Ureter (tissue), 1 donor: ENCODE results near the gene TNFSF10. TPM values are rescaled to one million over a fixed set of nuclear protein-coding genes. Genes with fewer than 3 reads are reported as not detected.
"Not testable (repeated sequence)": the region's sequence is repeated elsewhere in the genome, so short reads cannot be mapped to it uniquely, and the experiment has no call there.

Source experiments
- DNase-seq: peaks from one replicate; pipeline ENCODE4 v3.0.0-alpha.2; 2020; ENCODE audit warnings: low spot score
- total RNA-seq: library from RNA; stranded (reverse); gene quantifications from one replicate; pipeline ENCODE4 v1.2.4, GENCODE V29; 2023
- donor health status: DM: yes; HTN: yes; CAD: no.

TNFSF10 gene
- total RNA-seq, 1 donor from 2014 or later, result 44.1 TPM

DNA sequence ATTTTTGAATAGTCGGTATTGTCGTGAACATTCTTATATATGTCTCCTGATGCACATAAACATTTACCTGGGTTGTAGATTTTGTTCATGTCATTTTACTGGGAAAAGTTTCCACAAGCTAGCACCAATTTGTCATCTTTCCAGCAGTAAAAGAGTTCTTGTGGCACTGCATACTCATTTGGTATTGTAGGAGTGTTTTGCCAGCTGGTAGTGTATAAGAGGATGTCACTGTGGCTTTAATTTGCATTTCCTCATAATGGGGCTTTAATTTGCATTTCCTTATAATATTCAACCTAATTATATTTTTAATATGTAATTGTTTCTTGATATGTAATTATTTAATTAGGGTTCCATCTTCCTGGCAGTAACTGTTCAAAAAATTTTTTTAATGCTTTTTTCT lies 21.2 kb upstream of the TNFSF10 start:
- DNase-seq, result no peak

GRCh38 chr3:172543884-172544283 lies 20.7 kb upstream of the TNFSF10 start:
- DNase-seq, result no peak

DNA sequence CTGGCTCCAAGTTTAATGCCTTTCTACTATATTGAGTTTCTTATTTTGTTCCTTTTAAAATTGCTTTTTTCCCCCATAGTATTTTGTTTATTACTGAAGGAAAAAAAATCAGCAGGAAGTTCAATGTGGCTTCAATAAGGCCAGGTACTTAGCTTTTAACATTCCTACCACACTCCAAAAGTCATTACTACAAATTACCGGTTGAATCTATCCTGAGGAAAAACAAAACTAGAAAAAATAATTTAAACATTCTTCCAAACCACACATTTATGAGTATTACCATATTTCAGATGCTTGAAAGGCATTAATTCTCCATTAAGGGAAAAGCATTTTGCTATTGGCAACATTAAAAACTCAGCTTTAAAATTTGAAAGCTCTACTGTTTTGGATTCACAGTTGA lies 20.2 kb upstream of the TNFSF10 start:
- no peak for DNase-seq

GRCh38 chr3:172542999-172543398 lies 19.8 kb upstream of the TNFSF10 start:
- no peak for DNase-seq

GRCh38 chr3:172541945-172542488 lies 18.8 kb upstream of the TNFSF10 start:
- no peak for DNase-seq

- no peak for DNase-seq
These were observed 16.8 kb upstream of the TNFSF10 start for GRCh38 chr3:172540049-172540448.

GRCh38 chr3:172539273-172539672 lies 16.0 kb upstream of the TNFSF10 start:
- DNase-seq, result no peak

DNA sequence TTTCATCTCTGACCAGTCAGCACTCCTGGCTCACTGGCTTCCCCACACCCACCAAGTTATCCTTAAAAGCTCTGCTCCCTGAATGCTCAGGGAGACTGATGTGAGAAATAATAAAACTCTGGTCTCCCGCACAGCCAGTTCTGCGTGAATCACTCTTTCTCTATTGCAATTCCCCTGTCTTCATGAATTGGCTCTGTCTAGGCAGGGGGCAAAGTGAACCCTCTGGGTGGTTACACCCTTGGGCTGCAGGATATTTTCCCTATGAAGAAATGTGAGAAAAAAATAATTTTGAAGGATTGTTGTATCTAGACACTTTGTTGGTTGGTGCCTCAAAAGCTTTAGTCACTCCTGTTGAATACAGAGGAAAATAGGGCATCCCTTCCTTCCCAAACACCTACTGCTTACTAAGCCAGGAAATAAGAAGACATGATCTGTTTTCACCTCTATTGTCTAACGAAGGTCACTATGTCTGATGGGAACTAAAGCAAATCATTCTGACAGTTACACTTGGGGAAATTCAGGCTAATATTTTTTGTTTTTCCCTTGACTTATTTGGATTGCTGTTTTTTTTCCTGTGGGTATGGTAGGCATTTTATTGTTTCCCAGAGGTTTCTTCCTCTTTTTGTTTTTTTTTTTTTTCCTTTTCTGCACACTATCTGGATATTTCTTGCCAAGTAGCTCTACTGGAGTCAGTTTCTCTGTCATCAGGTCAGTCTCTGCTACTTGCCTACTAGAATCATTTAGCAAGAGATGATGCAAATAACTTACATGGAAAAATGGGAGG lies 15.3 kb upstream of the TNFSF10 start:
- DNase-seq, result no peak

DNA sequence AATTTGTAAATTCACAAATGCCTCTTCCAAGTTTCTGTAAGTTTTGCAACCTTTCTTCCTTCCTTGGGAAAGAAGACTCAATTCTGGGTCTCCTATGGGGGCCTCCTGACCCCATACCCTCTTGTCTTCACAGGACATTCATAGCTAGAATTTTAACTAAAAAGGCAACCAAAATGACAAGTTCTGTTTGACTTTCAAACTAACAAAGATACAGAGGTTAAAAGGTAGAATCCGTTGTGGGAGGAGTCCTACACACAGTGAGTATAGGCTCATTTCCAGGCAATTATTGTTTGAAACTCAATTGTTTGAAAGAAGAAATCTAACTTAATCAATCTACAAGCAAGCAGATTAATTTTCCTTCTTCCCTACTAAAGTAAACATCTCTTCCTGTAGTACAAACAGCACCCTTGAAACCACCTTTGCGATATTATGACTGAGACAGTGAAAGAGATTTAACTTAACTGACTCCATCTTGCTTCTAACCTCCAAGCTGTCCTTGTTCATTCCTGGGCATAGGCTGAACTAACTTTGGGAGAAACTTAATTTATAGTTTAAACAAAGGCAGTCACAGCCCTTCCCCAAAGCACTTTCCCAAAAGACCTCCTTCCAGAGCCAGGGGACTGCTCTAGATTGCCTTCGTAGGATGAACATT lies 14.4 kb upstream of the TNFSF10 start:
- DNase-seq, result no peak

GRCh38 chr3:172536993-172537419 lies 13.8 kb upstream of the TNFSF10 start:
- DNase-seq, result no peak

DNA sequence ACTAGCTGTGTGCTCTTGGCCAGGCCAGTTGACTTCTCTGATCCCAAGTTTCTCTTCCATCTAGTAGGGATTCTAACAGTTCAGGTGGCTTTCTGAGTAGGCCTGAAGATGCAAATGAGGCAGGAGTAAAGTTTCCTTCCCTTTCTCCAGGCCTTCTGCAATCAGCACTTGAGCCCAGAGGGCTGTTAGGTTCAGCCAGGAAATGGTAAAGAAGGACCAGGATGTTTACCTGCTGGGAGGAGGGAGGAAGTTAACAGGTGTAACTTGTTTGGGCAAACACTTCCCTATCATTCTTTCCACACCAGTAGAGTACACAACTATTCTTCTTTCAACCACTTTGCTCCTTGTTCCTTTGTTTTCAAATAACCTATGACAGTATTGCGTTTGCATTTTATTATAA lies 13.3 kb upstream of the TNFSF10 start:
- no peak for DNase-seq

- no peak for DNase-seq
These were observed 7.3 kb upstream of the TNFSF10 start for GRCh38 chr3:172530566-172530965.

DNA sequence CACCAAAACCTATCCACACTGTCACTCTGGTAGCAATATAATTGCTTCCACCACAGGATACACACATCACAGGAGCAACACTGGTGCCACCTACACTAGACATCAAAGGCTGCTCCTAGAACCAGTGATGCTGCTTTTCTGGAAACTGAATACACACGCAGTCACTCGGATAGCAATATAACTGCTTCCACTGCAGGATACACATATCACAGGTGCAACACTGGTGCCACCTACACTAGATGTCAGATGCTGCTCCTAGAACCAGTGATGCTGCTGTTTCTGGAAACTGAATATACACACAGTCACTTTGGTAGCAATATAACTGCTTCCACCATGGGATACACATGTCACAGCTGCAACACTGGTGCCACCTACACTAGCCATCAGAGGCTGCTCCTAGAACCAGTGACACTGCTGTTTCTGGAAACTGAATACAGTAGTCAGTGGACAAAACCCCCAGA lies 6.9 kb upstream of the TNFSF10 start:
- DNase-seq, result no peak

GRCh38 chr3:172528677-172529076 lies 5.4 kb upstream of the TNFSF10 start:
- no peak for DNase-seq

DNA sequence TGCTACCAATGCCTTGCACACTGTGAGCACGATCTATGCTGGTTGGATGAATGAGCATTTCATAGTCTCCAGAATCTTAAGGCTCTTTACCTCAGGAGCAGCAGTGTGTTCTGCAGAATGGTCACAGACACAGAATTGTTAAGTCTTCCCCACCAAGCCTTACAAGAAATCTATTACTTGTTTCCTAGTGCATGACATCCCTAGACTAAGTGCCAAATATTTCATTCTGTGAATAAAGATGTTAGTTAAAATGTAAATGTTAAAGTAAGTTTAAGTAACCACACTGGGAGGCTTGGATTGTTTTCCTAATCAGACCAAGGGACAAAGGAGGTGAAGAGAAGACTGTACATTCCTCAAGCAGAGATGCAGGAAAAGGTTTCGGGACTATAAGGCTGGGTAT lies 4.1 kb upstream of the TNFSF10 start:
- DNase-seq, result no peak

- no peak for DNase-seq
These were observed 1.9 kb upstream of the TNFSF10 start for GRCh38 chr3:172525116-172525613.

- no peak for DNase-seq
These were observed 1.4 kb upstream of the TNFSF10 start for GRCh38 chr3:172524611-172525010.

DNA sequence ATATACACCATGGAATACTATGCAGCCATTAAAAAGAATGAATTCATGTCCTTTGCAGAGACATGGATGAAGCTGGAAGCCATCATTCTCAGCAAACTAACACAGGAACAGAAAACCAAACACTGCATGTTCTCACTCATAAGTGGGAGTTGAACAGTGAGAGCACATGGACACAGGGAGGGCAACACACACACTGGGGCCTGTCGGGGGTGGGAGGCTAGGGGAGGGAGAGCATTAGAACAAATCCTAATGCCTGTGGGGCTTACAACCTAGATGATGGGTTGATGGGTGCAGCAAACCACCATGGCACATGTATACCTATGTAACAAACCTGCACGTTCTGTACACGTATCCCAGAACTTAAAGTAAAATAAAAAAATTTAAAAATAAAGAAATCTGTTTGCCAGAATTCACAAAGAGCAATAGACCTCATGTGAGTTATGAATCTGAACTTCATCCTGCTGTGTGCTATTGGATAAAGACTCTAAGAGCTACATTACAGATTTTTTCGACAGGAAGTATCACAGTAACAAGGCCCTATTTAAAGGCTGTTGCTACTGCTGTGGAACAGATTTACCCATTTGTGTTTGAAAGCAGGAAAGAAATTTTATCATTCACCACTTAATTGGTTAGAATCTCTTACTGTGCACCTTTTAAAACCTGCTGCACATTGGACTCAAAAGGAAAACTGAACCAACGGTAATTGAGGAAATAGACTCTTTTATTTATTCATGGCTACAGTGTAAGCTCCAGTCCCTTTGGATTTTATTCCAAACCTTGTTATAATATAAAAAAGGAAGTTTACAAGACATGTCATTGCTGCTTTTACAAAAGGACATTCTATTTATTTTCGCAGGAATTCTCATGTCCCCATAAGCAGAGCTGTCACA lies 1.1 kb downstream of the TNFSF10 start:
- not testable (repeated sequence) for DNase-seq

- no peak for DNase-seq
These were observed 2.9 kb downstream of the TNFSF10 start for GRCh38 chr3:172520301-172520831.

DNA sequence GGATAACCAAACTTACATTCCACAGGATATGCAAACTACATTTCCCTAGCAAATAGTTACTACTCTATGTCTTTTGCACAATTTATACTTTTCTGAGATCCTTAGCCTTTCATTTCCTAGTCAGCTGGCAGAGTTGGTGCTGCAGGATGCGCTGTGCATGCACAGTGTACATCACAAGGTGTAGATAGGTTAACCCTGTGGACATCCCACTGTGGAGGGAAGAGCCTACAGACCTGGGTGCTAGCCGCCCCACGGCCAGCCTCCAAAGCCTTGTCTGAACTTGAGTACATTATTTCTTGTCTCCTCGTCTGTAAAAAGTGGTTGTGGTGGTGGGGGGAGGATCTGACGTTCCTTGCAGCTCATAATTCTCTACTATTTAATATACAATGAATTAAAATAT lies 3.5 kb downstream of the TNFSF10 start:
- no peak for DNase-seq

DNA sequence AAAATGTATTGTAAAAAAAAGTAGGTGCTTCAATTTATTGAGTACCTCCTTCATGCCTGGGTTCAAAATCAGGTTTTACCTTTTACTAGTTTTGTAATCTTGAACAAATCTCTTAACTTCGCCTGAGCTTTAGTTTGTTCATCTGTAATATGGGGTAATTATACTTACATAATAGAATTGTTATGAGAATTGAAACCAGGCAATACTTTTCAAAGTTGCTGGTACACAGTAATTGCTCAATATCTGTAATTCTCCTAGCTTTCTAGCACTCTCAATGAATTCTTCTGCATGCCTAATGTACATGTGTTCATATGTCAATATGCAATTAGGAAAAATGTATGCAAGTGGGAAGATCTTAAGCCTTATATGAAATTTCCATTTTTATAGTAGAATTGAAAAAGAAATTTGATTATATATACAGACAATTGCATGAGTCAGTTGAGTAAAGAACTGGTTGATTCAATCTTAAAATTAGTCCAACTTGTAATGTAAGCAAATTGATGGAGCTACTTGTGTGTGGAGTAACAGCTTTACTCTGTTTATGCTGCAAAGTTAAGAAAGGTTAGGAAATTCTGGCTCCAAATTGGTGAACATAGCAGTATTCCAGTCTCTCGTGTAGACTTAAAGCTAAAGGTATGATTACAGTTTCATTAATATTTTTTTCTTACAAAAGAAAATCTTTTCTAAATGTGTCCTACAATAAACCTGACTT lies 4.1 kb downstream of the TNFSF10 start:
- DNase-seq, result no peak
